Measurements from ENCODE around the gene AREG.

DNA sequence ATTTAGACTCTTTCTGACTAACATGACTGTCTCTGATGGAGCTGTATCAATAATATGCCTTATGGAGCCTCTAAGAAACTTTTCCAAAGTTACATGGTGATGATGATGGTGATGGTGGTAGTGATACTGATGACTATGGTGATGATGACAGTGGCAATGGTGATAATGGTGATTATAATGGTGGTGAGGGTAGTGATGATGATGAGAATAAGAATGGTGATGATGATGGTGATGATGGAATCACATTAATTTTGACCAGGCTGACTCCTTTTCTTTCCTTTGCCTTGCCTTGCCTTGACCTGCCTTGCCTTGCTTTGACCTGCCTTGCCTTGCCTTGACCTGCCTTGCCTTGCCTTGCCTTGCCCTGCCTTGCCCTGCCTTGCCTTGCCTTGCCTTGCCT is 31.7 kb upstream of the AREG start:
- TF ChIP-seq, protein P1, sequence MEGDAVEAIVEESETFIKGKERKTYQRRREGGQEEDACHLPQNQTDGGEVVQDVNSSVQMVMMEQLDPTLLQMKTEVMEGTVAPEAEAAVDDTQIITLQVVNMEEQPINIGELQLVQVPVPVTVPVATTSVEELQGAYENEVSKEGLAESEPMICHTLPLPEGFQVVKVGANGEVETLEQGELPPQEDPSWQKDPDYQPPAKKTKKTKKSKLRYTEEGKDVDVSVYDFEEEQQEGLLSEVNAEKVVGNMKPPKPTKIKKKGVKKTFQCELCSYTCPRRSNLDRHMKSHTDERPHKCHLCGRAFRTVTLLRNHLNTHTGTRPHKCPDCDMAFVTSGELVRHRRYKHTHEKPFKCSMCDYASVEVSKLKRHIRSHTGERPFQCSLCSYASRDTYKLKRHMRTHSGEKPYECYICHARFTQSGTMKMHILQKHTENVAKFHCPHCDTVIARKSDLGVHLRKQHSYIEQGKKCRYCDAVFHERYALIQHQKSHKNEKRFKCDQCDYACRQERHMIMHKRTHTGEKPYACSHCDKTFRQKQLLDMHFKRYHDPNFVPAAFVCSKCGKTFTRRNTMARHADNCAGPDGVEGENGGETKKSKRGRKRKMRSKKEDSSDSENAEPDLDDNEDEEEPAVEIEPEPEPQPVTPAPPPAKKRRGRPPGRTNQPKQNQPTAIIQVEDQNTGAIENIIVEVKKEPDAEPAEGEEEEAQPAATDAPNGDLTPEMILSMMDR (IDR thresholded peaks at IDR 0.05): no peak
- no peak for TF ChIP-seq POLR2A (IDR thresholded peaks at IDR 0.05)
- TF ChIP-seq EP300 (IDR thresholded peaks at IDR 0.05): no peak
